Peyer's patch (tissue), 4 donors: ENCODE measurements around the gene SLC38A4. TPM values are rescaled to one million over a fixed set of nuclear protein-coding genes. Genes with fewer than 3 reads are reported as not detected.
"Not testable (repeated sequence)": the region's sequence is repeated elsewhere in the genome, so short reads cannot be mapped to it uniquely, and the experiment has no call there.

Experiments
- DNase-seq, 3 donors: peaks; one replicate each; pipeline ENCODE4 v3.0.0-alpha.2; 2017 to 2019
- H3K27ac ChIP-seq, 4 donors: fragments of 200-600 bp; sonication (generic); one replicate each; pipeline ENCODE4 v1.5.1; 2016 to 2019
- H3K27me3 ChIP-seq, 2 donors: fragments of 200-600 bp; sonication (generic); one replicate each; pipeline ENCODE4 v1.5.1; 2019
- H3K36me3 ChIP-seq, 3 donors: fragments of 200-600 bp; sonication (generic); one replicate each; pipeline ENCODE4 v1.5.1; 2016 to 2019
- H3K4me1 ChIP-seq, 4 donors: fragments of 200-600 bp; sonication (generic); one replicate each; pipeline ENCODE4 v1.5.1; 2016 to 2019
- H3K4me3 ChIP-seq, 4 donors: fragments of 200-600 bp; sonication (generic); 1 replicate in 3 of 4; 2 replicates in 1 of 4; pipeline ENCODE4 v1.5.1; 2016 to 2019; ENCODE audit warnings: mild to moderate bottlenecking in 1 of 4
- H3K9me3 ChIP-seq, 4 donors: fragments of 200-600 bp; sonication (generic); one replicate each; pipeline ENCODE4 v1.5.1; 2016 to 2019; ENCODE audit warnings: mild to moderate bottlenecking in 1 of 4
- CTCF ChIP-seq, 6 experiments: fragments of 450-650 bp in 4 of 6; fragments of 200-600 bp in 2 of 6; sonication (generic) in 1 of 6; IDR thresholded peaks; one replicate each; pipeline ENCODE4 v1.5.1; 2017 to 2019; ENCODE audit warnings: antibody characterized with exemption in 6 of 6, mild to moderate bottlenecking in 3 of 6, moderate library complexity in 1 of 6
- POLR2A ChIP-seq, 2 donors: fragments of 450-650 bp; IDR thresholded peaks; one replicate each; pipeline ENCODE4 v1.5.1; 2017; ENCODE audit warnings: antibody characterized with exemption in 2 of 2, mild to moderate bottlenecking in 2 of 2, moderate library complexity in 2 of 2
- total RNA-seq, 4 donors: library from RNA; depleted of rRNA; stranded (reverse); fragments of >200 nt; gene quantifications; one replicate each; pipeline ENCODE4 v1.1.0, GENCODE V29; 2016

Gene SLC38A4
- total RNA-seq, 4 donors from 2014 or later = 0.18 to 18.6 (median 1.1) TPM; not detected in 1

- Histone ChIP-seq H3K36me3 (no peaks in the 10 kb centered on the region), H3K9me3 (no peaks in the 10 kb centered on the region)
- TF ChIP-seq POLR2A (IDR thresholded peaks at IDR 0.05) (no peak), CTCF (IDR thresholded peaks at IDR 0.05) (no peak)
These were observed 32.6 kb upstream of the SLC38A4 start for GRCh38 chr12:46858368-46858767.

GRCh38 chr12:46857486-46857885 is 31.7 kb upstream of the SLC38A4 start:
- TF ChIP-seq CTCF (IDR thresholded peaks at IDR 0.05) (no peak), POLR2A (IDR thresholded peaks at IDR 0.05) (no peak)
- Histone ChIP-seq H3K9me3 (no peaks in the 10 kb centered on the region), H3K4me3 (no peak overlapping the region), H3K27ac (no peak overlapping the region), H3K27me3 (no peaks in the 10 kb centered on the region), H3K4me1 (no peaks in the 10 kb centered on the region), H3K36me3 (no peaks in the 10 kb centered on the region)
- DNase-seq = no peak

More at GRCh38 chr12:46858368-46858767, 32.6 kb upstream of the SLC38A4 start:
- H3K4me3 ChIP-seq = no peak overlapping the region
- DNase-seq = no peak
- no peaks in the 10 kb centered on the region for H3K27me3 ChIP-seq
- no peak overlapping the region for H3K27ac ChIP-seq
- H3K4me1 ChIP-seq = no peaks in the 10 kb centered on the region

GRCh38 chr12:46855760-46856159 is 30.0 kb upstream of the SLC38A4 start:
- Histone ChIP-seq H3K27me3 (no peaks in the 10 kb centered on the region), H3K9me3 (no peaks in the 10 kb centered on the region), H3K4me3 (no peak overlapping the region), H3K27ac (no peak overlapping the region), H3K4me1 (no peaks in the 10 kb centered on the region), H3K36me3 (no peaks in the 10 kb centered on the region)
- no peak for TF ChIP-seq POLR2A (IDR thresholded peaks at IDR 0.05)
- no peak for TF ChIP-seq CTCF (IDR thresholded peaks at IDR 0.05)
- no peak for DNase-seq

- not testable (repeated sequence) for H3K27ac ChIP-seq, H3K4me1 ChIP-seq, H3K27me3 ChIP-seq, DNase-seq, H3K36me3 ChIP-seq, H3K9me3 ChIP-seq, H3K4me3 ChIP-seq
These were observed 28.4 kb upstream of the SLC38A4 start for GRCh38 chr12:46854188-46854587.

- not testable (repeated sequence) for H3K4me1 ChIP-seq, H3K36me3 ChIP-seq, H3K27ac ChIP-seq, H3K4me3 ChIP-seq, H3K9me3 ChIP-seq, DNase-seq, H3K27me3 ChIP-seq
These were observed 23.0 kb upstream of the SLC38A4 start for GRCh38 chr12:46848792-46849191.

- Histone ChIP-seq H3K27ac (no peak overlapping the region), H3K4me1 (no peaks in the 10 kb centered on the region), H3K9me3 (no peaks in the 10 kb centered on the region), H3K27me3 (no peaks in the 10 kb centered on the region), H3K4me3 (no peak overlapping the region), H3K36me3 (no peaks in the 10 kb centered on the region)
- no peak for TF ChIP-seq POLR2A (IDR thresholded peaks at IDR 0.05)
- TF ChIP-seq CTCF (IDR thresholded peaks at IDR 0.05) = no peak
- no peak for DNase-seq
These were observed 21.2 kb upstream of the SLC38A4 start for GRCh38 chr12:46847001-46847400.

- H3K27me3 ChIP-seq = no peaks in the 10 kb centered on the region
- H3K27ac ChIP-seq = no peak overlapping the region
- H3K9me3 ChIP-seq = no peaks in the 10 kb centered on the region
- H3K4me1 ChIP-seq = no peaks in the 10 kb centered on the region
- H3K36me3 ChIP-seq = no peaks in the 10 kb centered on the region
- TF ChIP-seq POLR2A (IDR thresholded peaks at IDR 0.05) (no peak), CTCF (IDR thresholded peaks at IDR 0.05) (no peak)
- DNase-seq = no peak
- H3K4me3 ChIP-seq = no peak overlapping the region
These were observed 18.0 kb upstream of the SLC38A4 start for GRCh38 chr12:46843811-46844210.
